ENCODE data around the gene ALPP.

The ALPP gene

DNA sequence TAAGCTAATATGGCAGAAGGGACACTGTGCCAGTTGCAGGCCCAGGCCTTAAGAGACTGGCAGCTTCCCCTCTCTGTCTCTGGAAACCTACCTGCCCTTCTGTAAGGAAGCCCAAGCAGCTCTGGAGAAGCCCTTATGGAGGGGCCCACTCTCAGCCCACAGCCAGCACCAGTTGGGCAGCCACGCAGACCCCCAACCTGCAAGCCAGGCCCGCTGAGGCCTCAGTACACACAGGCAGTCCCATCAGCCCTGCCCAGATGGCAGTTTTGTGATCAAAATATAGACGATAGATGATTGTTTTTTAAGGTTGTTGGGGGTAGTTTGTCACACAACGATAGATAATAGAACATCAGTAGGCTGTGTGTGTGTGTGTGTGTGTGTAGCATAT is 36.8 kb upstream of the ALPP start:
- Histone ChIP-seq H3K4me2 (ENCODE audit: insufficient read depth, low read length) (no peak overlapping the region), H3K27ac (ENCODE audit: low read length) (0 out of 2 replicates have a peak overlapping the region, but pooled peaks have one; percentile 4), H3K27me3 (ENCODE audit: insufficient read depth, low read length, poor library complexity) (no peaks in the 10 kb centered on the region), H3K79me2 (ENCODE audit: insufficient read depth, low read length) (no peaks in the 10 kb centered on the region), H3K4me3 (ENCODE audit: low read depth in 1 of 2, low read length in 2 of 2) (no peak overlapping the region), H4K20me1 (ENCODE audit: insufficient read depth, low read length) (no peaks in the 10 kb centered on the region; the same call in none of the 2 replicates), H3K9ac (ENCODE audit: low read depth, low read length) (no peak overlapping the region), H3K4me1 (ENCODE audit: insufficient read depth, low read length) (no peaks in the 10 kb centered on the region), H2AFZ (ENCODE audit: low read depth, low read length) (no peak overlapping the region), H3K36me3 (ENCODE audit: insufficient read depth, low read length) (no peaks in the 10 kb centered on the region), H3K9me3 (ENCODE audit: insufficient read depth, low read length, severe bottlenecking) (no peaks in the 10 kb centered on the region)
- no peak for TF ChIP-seq EZH2 (IDR thresholded peaks at IDR 0.05; ENCODE audit: borderline replicate concordance, low read depth, low read length, severe bottlenecking)
- TF ChIP-seq, protein P1, sequence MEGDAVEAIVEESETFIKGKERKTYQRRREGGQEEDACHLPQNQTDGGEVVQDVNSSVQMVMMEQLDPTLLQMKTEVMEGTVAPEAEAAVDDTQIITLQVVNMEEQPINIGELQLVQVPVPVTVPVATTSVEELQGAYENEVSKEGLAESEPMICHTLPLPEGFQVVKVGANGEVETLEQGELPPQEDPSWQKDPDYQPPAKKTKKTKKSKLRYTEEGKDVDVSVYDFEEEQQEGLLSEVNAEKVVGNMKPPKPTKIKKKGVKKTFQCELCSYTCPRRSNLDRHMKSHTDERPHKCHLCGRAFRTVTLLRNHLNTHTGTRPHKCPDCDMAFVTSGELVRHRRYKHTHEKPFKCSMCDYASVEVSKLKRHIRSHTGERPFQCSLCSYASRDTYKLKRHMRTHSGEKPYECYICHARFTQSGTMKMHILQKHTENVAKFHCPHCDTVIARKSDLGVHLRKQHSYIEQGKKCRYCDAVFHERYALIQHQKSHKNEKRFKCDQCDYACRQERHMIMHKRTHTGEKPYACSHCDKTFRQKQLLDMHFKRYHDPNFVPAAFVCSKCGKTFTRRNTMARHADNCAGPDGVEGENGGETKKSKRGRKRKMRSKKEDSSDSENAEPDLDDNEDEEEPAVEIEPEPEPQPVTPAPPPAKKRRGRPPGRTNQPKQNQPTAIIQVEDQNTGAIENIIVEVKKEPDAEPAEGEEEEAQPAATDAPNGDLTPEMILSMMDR (IDR thresholded peaks at IDR 0.05; ENCODE audit: borderline replicate concordance, extremely low read depth, low read length, poor library complexity, severe bottlenecking) = no peak
- ATAC-seq (ENCODE audit: insufficient read depth, low read depth) (no peak), DNase-seq (no peak)

DNA sequence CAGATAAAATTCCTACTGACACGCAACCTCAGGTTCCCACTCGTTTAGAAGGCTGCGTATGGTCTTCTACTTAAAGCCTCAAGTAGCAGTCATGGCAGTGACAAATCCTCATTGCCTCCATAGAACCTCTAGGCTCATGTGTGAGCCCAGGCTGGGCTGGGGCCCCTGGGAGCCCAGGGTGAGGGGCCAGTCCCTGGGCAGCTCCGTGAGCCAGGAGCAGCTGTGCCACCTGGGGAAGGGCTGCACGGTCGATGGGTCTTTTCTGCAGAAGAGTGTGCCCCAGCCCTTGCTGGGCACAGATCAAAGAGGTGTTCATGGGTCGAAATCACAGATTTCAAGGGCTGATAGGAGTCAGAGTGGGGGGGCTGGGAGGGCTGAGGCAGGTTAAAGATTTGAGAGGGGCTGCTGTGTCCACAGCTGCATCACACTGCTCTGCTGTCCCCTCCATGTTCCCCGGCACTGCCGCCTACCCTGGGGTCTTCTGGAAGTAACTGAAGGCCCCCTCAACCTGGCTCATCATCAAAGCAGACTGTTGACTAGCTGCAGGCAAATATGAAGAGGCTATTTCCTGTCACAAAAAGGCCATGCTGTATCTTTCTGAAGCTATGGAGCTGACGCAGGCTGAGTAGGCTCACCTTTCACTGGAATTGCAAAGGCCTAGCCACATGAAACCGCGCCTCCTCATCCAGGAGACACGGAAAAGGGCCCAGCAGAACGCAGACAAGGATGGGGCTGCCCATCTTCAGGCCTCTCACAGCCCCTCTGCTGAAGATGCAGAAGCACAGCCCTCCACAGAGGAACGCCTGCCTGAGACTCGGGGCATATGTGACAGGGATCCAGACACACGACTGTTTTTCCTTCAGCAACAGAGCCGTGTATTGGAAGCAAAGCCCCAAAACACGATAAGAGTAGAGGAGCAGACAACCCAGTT is 35.7 kb upstream of the ALPP start:
- Histone ChIP-seq H3K9me3 (ENCODE audit: insufficient read depth, low read length, severe bottlenecking) (no peaks in the 10 kb centered on the region), H3K9ac (ENCODE audit: low read depth, low read length) (no peak overlapping the region), H3K27ac (ENCODE audit: low read length) (no peak overlapping the region), H2AFZ (ENCODE audit: low read depth, low read length) (no peak overlapping the region), H3K4me1 (ENCODE audit: insufficient read depth, low read length) (no peaks in the 10 kb centered on the region), H3K4me3 (ENCODE audit: low read depth in 1 of 2, low read length in 2 of 2) (no peak overlapping the region), H4K20me1 (ENCODE audit: insufficient read depth, low read length) (no peaks in the 10 kb centered on the region; the same call in none of the 2 replicates), H3K4me2 (ENCODE audit: insufficient read depth, low read length) (no peak overlapping the region), H3K79me2 (ENCODE audit: insufficient read depth, low read length) (no peaks in the 10 kb centered on the region), H3K27me3 (ENCODE audit: insufficient read depth, low read length, poor library complexity) (no peaks in the 10 kb centered on the region), H3K36me3 (ENCODE audit: insufficient read depth, low read length) (no peaks in the 10 kb centered on the region)
- no peak for DNase-seq
- TF ChIP-seq, protein P1 (IDR thresholded peaks at IDR 0.05; ENCODE audit: borderline replicate concordance, extremely low read depth, low read length, poor library complexity, severe bottlenecking) = no peak
- TF ChIP-seq EZH2 (IDR thresholded peaks at IDR 0.05; ENCODE audit: borderline replicate concordance, low read depth, low read length, severe bottlenecking) = no peak
- ATAC-seq (ENCODE audit: insufficient read depth, low read depth) = no peak

DNA sequence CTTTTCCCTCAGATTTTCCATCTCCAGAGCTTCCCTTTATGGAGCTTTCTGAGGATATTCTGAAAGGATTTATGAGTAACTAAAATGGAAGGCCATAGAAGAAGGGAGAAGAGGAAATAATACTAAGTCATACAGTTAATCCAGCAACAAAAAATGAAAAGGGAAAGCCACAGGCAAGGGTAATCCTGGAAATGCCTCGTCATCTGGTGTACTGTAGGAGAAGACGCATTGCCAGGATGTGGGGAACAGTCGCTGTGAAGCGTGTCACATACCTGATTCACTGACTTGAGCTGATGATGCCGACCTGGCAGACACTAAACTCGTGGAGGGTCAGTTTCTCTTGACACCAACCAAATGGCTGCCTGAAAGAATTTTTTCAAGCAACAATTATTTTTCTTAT is 34.7 kb upstream of the ALPP start:
- Histone ChIP-seq H3K9me3 (ENCODE audit: insufficient read depth, low read length, severe bottlenecking) (no peaks in the 10 kb centered on the region), H3K9ac (ENCODE audit: low read depth, low read length) (no peak overlapping the region), H3K27me3 (ENCODE audit: insufficient read depth, low read length, poor library complexity) (no peaks in the 10 kb centered on the region), H3K4me2 (ENCODE audit: insufficient read depth, low read length) (no peak overlapping the region), H3K4me1 (ENCODE audit: insufficient read depth, low read length) (no peaks in the 10 kb centered on the region), H2AFZ (ENCODE audit: low read depth, low read length) (no peak overlapping the region), H3K79me2 (ENCODE audit: insufficient read depth, low read length) (no peaks in the 10 kb centered on the region), H3K36me3 (ENCODE audit: insufficient read depth, low read length) (no peaks in the 10 kb centered on the region), H4K20me1 (ENCODE audit: insufficient read depth, low read length) (no peaks in the 10 kb centered on the region; the same call in none of the 2 replicates), H3K27ac (ENCODE audit: low read length) (no peak overlapping the region), H3K4me3 (ENCODE audit: low read depth in 1 of 2, low read length in 2 of 2) (no peak overlapping the region)
- ATAC-seq (ENCODE audit: insufficient read depth, low read depth) (no peak), DNase-seq (no peak)
- TF ChIP-seq, protein P1 (IDR thresholded peaks at IDR 0.05; ENCODE audit: borderline replicate concordance, extremely low read depth, low read length, poor library complexity, severe bottlenecking) = no peak
- TF ChIP-seq EZH2 (IDR thresholded peaks at IDR 0.05; ENCODE audit: borderline replicate concordance, low read depth, low read length, severe bottlenecking) = no peak
